Smooth muscle cell (in vitro differentiated cells): Measurements from ENCODE around the gene TTPAL. TPM values are rescaled to one million over a fixed set of nuclear protein-coding genes. Genes with fewer than 3 reads are reported as not detected.

Experiments
- DNase-seq: peaks from one replicate; lab custom pipeline; 2025; ENCODE audit not compliant: unreplicated experiment; lab: John Stamatoyannopoulos, UW
- H2AFZ ChIP-seq: fragments of 200-600 bp; sonication (generic); 2 replicates; pipeline ENCODE4 v1.6.0; 2016; ENCODE audit warnings: antibody characterized with exemption, low read depth, mild to moderate bottlenecking
- H3F3A ChIP-seq: fragments of 200-600 bp; sonication (generic); 2 replicates; pipeline ENCODE4 v1.6.0; 2017; ENCODE audit warnings: antibody characterized with exemption, low read depth
- H3K27ac ChIP-seq: fragments of 200-600 bp; sonication (generic); 2 replicates; pipeline ENCODE4 v1.5.1; 2016; ENCODE audit warnings: low read depth, mild to moderate bottlenecking
- H3K27me3 ChIP-seq: fragments of 200-600 bp; sonication (generic); 2 replicates; pipeline ENCODE4 v1.6.1; 2016; ENCODE audit warnings: low read depth, mild to moderate bottlenecking
- H3K36me3 ChIP-seq: fragments of 200-600 bp; sonication (generic); 2 replicates; pipeline ENCODE4 v1.5.1; 2016; ENCODE audit warnings: low read depth
- H3K4me1 ChIP-seq: fragments of 200-600 bp; sonication (generic); 2 replicates; pipeline ENCODE4 v1.5.1; 2016; ENCODE audit warnings: low read depth
- H3K4me2 ChIP-seq: fragments of 200-600 bp; sonication (generic); 2 replicates; pipeline ENCODE4 v1.6.0; 2016; ENCODE audit warnings: mild to moderate bottlenecking
- H3K4me3 ChIP-seq: fragments of 200-600 bp; sonication (generic); 2 replicates; pipeline ENCODE4 v1.5.1; 2016; ENCODE audit warnings: mild to moderate bottlenecking
- H3K79me2 ChIP-seq: fragments of 200-600 bp; sonication (generic); 2 replicates; pipeline ENCODE4 v1.6.0; 2016; ENCODE audit warnings: low read depth, mild to moderate bottlenecking
- H3K9ac ChIP-seq: fragments of 200-600 bp; sonication (generic); 2 replicates; pipeline ENCODE4 v1.6.0; 2016; ENCODE audit warnings: low read depth
- H3K9me3 ChIP-seq: fragments of 200-600 bp; sonication (generic); replicated peaks from 2 replicates; pipeline ENCODE4 v1.5.1; 2016; ENCODE audit warnings: low read depth
- H4K20me1 ChIP-seq: fragments of 200-600 bp; sonication (generic); 2 replicates; pipeline ENCODE4 v1.6.0; 2016; ENCODE audit warnings: low read depth
- CTCF ChIP-seq: fragments of 200-600 bp; sonication (generic); IDR thresholded peaks from 2 replicates; pipeline ENCODE4 v1.5.1; 2017; ENCODE audit warnings: borderline replicate concordance, mild to moderate bottlenecking, antibody characterized with exemption; ENCODE audit not compliant: insufficient read depth, poor library complexity, severe bottlenecking
- WGBS: methylation state at CpG from one replicate; pipeline ENCODE4 v1.1.7; 2016; ENCODE audit warnings: low lambda C conversion rate; 5-methylcytosine and 5-hydroxymethylcytosine counted together
- polyA plus RNA-seq: library from polyadenylated mRNA; unstranded; fragments of >200 nt; fragmentation: Nextera tagmentation; extraction: Ambion mirVana; gene quantifications from 2 replicates; pipeline ENCODE4 v1.2.1, GENCODE V29; 2016
- total RNA-seq: library from RNA; depleted of rRNA; stranded (reverse); fragments of >200 nt; gene quantifications from 2 replicates; pipeline ENCODE4 v1.2.3, GENCODE V29; 2014

The TTPAL gene
- total RNA-seq (5.6 and 9.2 TPM in 2 replicates), polyA plus RNA-seq (5.8 and 10.9 TPM in 2 replicates)

- peak within 1 kb of the TSS; percentile 89 for H2AFZ ChIP-seq
- peak within 1 kb of the TSS; percentile 95 for H3K4me2 ChIP-seq
- no peaks in the 10 kb centered on the region for H3K36me3 ChIP-seq
- no peaks in the 10 kb centered on the region for H3F3A ChIP-seq
- peaks cover 7% of the 10 kb centered on the region for H3K79me2 ChIP-seq
- H3K27me3 ChIP-seq, result no peaks in the 10 kb centered on the region
- WGBS, result 4% methylated on average over 55 of the region's 55 CpGs
- H4K20me1 ChIP-seq, result no peaks in the 10 kb centered on the region
- DNase-seq, result peak; percentile 33
- peaks cover 4% of the 10 kb centered on the region for H3K4me1 ChIP-seq
- no peaks in the 10 kb centered on the region for H3K9me3 ChIP-seq
- peak; percentile 13 for TF ChIP-seq CTCF
- peak within 1 kb of the TSS; percentile 79 for H3K27ac ChIP-seq
- peak within 1 kb of the TSS; percentile 92 for H3K9ac ChIP-seq
- peak within 1 kb of the TSS; percentile 87 for H3K4me3 ChIP-seq
These were observed at the start of gene TTPAL for GRCh38 chr20:44475694-44476560. Gene TTPAL, plus strand, starts transcription at chr20:44475874. Its CDS starts 4,126 bp downstream, at chr20:44480000.

DNA sequence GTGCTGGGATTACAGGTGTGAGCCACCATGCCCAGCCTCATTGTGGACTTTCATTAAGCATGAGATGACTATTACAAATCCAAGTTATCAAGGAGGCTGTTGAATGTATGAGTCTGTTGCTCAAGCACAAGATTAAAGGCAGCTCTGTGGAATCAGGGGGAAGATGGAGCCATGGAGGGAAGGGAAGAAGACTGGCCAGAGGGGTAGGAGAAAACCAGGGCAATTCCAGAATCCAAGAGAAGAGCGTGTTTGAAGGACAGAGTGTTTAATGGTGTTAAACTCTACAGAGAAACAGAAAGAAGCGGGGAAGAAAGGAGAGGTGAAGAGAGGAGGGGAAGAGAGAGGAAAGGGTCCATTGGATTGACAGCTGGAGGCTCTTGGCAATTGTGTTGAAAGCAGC, 49.8 kb upstream of the TTPAL start:
- WGBS, result 88% methylated on average over 2 of the region's 2 CpGs
- TF ChIP-seq CTCF, result no peak
- H3K9ac ChIP-seq, result no peak overlapping the region

GRCh38 chr20:44426879-44427790, 48.5 kb upstream of the TTPAL start:
- Histone ChIP-seq H3K9me3 (no peaks in the 10 kb centered on the region), H3K4me1 (no peaks in the 10 kb centered on the region), H3K27ac (no peak overlapping the region), H3K4me3 (no peak overlapping the region), H3K79me2 (no peaks in the 10 kb centered on the region), H3F3A (no peaks in the 10 kb centered on the region), H3K36me3 (no peaks in the 10 kb centered on the region), H3K27me3 (peaks cover 9% of the 10 kb centered on the region), H3K9ac (no peak overlapping the region), H2AFZ (no peak overlapping the region), H3K4me2 (no peak overlapping the region), H4K20me1 (no peaks in the 10 kb centered on the region)
- TF ChIP-seq CTCF, result no peak
- WGBS, result 79% methylated on average over 10 of the region's 10 CpGs
- no peak for DNase-seq

More for the DNA sequence above, 49.8 kb upstream of the TTPAL start:
- Histone ChIP-seq H3K9me3 (no peaks in the 10 kb centered on the region), H3K27me3 (peaks cover 9% of the 10 kb centered on the region), H3K36me3 (no peaks in the 10 kb centered on the region), H3K4me3 (no peak overlapping the region), H3K4me1 (no peaks in the 10 kb centered on the region), H3K79me2 (no peaks in the 10 kb centered on the region), H3K27ac (no peak overlapping the region), H3F3A (no peaks in the 10 kb centered on the region), H4K20me1 (no peaks in the 10 kb centered on the region), H2AFZ (no peak overlapping the region), H3K4me2 (no peak overlapping the region)
- DNase-seq, result no peak
